22Rv1 (cell line): ENCODE results near the gene AGAP1.
A peak's percentile ranks its signal among the peaks of the same experiment; 100 is the strongest.

Source experiments
- H3K27ac ChIP-seq: fragments of 450-650 bp; 2 replicates; pipeline ENCODE4 v1.5.1; 2017
- ZFX ChIP-seq: fragments of 450-650 bp; IDR thresholded peaks from 2 replicates; pipeline ENCODE4 v1.6.1; 2017; ENCODE audit warnings: antibody characterized with exemption, borderline replicate concordance
- TF ChIP-seq, protein P1 (sequence below): fragments of 450-650 bp; IDR thresholded peaks from 2 replicates; pipeline ENCODE4 v1.5.1; 2017; ENCODE audit warnings: mild to moderate bottlenecking

AGAP1 gene

DNA sequence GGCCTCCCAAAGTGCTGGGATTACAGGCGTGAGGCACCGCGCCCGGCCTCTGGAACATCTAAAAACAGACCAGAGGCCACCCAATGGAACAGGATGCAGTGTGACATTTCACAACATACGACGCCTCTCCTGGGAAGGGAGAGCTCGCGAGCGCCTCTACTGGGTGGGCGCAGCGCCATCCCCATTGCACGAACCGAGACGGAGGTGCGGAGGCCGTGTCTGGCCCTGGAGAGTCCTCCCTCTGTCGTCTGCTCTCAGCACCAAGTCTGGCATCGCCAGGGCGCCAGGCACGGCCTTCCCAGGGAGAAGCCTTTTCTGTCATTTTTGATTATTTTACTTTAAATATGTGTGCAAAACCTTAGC is 683.7 kb downstream of the AGAP1 start:
- peak overlapping the region; percentile 15; the same call in 1 of the 2 replicates for H3K27ac ChIP-seq
- TF ChIP-seq ZFX = no peak
- TF ChIP-seq, protein P1, sequence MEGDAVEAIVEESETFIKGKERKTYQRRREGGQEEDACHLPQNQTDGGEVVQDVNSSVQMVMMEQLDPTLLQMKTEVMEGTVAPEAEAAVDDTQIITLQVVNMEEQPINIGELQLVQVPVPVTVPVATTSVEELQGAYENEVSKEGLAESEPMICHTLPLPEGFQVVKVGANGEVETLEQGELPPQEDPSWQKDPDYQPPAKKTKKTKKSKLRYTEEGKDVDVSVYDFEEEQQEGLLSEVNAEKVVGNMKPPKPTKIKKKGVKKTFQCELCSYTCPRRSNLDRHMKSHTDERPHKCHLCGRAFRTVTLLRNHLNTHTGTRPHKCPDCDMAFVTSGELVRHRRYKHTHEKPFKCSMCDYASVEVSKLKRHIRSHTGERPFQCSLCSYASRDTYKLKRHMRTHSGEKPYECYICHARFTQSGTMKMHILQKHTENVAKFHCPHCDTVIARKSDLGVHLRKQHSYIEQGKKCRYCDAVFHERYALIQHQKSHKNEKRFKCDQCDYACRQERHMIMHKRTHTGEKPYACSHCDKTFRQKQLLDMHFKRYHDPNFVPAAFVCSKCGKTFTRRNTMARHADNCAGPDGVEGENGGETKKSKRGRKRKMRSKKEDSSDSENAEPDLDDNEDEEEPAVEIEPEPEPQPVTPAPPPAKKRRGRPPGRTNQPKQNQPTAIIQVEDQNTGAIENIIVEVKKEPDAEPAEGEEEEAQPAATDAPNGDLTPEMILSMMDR = peak; percentile 90; the same call in 1 of the 2 replicates

DNA sequence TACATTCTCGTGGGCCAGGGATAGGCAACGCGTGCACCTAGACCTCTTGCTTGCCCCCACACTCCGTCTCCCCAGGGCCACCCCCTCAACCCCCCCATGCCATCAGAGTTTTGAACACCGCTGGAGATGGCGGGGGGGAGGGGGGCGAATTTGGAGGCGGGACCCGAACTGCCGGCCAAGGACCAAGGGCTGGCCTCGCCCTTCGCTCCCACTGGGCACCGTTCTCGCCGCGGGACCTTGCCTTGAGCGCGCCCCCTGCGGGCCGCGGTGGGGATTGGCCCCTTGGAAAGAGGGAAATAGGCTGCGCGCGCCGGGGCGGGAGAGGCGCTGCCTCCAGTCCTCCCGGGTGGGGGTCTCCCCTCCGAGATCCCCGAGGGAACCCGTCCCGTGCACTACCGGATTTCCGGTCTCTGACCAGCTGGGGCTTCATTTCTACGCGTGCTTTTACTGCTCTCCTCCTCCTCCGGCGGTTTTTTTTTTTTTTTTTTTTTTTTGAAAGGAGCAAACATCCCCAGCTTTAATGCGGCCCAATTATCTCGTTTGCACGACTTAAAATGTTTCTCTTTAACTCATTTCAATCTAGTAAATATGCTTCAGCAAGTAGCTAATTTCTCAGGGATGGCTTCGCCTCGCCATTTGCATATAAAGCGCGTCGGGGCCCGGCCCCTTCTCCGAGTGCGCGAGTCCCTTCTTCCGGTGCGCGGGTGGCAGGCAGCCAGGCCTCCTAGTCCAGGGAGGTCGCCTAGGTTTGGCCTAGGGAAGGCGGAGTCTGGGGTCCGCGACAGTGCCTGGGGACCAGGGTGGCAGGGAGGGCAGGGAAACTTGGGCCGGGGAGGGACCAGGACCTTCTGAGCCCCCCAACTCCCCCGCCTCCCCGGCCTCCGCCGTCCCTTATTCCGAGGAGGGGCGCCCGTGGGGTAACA is 684.4 kb downstream of the AGAP1 start:
- TF ChIP-seq ZFX = no peak
- TF ChIP-seq, protein P1 = peak; percentile 91
- H3K27ac ChIP-seq = peak overlapping the region; percentile 15; the same call in 1 of the 2 replicates

GRCh38 chr2:236178890-236179235 is 685.0 kb downstream of the AGAP1 start:
- H3K27ac ChIP-seq = no peak overlapping the region
- TF ChIP-seq ZFX = no peak
- TF ChIP-seq, protein P1 = no peak

DNA sequence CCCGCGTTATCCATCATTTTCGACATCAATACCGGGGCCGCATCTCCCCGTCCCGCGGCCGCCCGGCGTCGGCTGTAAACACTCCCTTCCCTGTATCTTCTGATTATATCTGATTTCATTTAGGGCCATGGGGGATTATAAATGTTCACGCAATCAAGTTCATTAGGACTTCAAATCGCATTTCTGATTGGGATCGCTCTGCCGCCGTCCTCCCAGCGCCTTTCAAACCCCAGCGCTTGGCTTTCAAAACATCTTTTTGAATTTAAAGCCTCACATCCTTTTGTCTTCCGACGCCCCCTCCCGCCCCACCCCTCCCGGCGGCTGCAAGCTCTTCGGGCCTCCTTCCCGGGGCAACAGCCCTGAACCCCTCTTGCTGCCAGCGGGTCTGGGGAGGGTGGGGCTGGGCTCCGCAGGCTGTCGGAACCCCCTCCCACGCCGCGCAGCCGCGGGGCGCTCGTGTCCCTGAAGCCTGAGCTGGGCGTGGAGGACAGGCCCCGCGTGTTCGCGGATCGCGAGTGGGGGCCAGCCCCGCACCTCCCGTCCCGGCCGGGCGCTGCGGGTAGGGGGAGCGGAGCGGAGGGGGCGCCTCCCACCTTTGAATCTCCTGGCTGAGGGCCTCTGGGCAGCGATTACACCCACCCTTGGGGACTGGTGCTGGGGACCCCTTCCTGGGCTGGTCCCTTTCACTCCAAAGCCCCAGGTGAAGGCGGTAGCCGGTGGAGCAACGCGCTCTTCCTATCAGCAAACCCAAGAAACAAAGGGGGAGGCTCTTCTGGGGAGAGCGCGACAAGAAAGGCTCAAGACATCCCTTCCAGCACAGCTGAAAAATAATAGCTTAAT is 685.6 kb downstream of the AGAP1 start:
- no peak overlapping the region for H3K27ac ChIP-seq
- TF ChIP-seq ZFX = no peak
- TF ChIP-seq, protein P1 = no peak

DNA sequence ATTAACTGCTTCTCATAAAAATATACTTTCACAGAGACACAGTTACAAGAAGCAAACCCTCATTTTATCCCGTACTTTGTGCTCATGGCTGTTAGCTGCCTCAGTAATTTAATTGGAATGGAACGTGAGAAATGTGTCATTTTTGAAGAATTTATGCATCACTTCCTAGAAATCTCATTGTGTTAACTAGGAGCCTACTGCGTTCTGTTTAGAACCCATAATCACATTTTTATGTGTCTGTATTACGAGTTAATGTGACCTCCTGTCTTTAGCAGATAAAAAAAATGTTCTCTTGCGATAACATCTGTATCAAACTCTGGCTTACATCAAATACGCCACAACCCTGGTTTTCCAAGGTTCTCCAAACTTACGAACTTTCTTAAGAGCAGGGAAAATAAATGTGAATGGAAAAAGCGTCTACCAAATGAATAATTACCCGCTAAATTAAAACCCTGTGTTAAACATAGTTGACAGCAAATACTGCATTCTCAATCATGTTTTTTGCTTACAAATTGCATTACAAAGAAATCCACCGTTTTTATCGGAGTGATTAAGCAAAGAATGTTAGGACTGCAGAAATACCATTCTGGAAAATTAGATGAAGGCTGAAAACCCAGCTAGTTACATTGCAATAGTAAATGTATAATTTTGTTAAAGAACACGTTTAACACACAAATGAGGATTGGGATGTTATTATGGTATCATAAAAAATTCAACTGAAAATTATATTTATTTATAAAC is 686.4 kb downstream of the AGAP1 start:
- no peak overlapping the region for H3K27ac ChIP-seq
- TF ChIP-seq ZFX = no peak
- TF ChIP-seq, protein P1 = no peak

- H3K27ac ChIP-seq = no peak overlapping the region
- TF ChIP-seq, protein P1 = peak; percentile 91
- TF ChIP-seq ZFX = no peak
Observed at GRCh38 chr2:236180831-236181453, 687.1 kb downstream of the AGAP1 start.
